Neutrophil (primary cell): Measurements from ENCODE around the gene CDKN2D.
A peak's percentile ranks its signal among the peaks of the same experiment; 100 is the strongest.
"Not testable (repeated sequence)": the region's sequence is repeated elsewhere in the genome, so short reads cannot be mapped to it uniquely, and the experiment has no call there.

Experiments used
- H3K27ac ChIP-seq: fragments of 200-600 bp; sonication (generic); 2 replicates; pipeline ENCODE4 v1.5.1; 2016; ENCODE audit warnings: mild to moderate bottlenecking, moderate library complexity
- H3K27me3 ChIP-seq: fragments of 200-600 bp; sonication (generic); 2 replicates; pipeline ENCODE4 v1.6.0; 2016; ENCODE audit warnings: mild to moderate bottlenecking
- H3K36me3 ChIP-seq: fragments of 200-600 bp; sonication (generic); 2 replicates; pipeline ENCODE4 v1.5.1; 2017
- H3K4me1 ChIP-seq, 2 experiments: fragments of 200-600 bp in 1 of 2; sonication (generic) in 1 of 2; 1 replicate in 1 of 2; 2 replicates in 1 of 2; pipeline versions ENCODE4 v1.5.1 to v1.6.1; 2013 to 2016; ENCODE audit warnings: low read depth in 1 of 2, low read length in 1 of 2, mild to moderate bottlenecking in 1 of 2, moderate library complexity in 1 of 2; ENCODE audit not compliant: control insufficient read depth in 1 of 2, insufficient read depth in 1 of 2
- H3K4me3 ChIP-seq, 2 experiments: fragments of 200-600 bp in 1 of 2; sonication (generic) in 1 of 2; 1 replicate in 1 of 2; 2 replicates in 1 of 2; pipeline ENCODE4 v1.5.1; 2013 to 2016; ENCODE audit warnings: low read depth in 1 of 2, low read length in 1 of 2, mild to moderate bottlenecking in 1 of 2, moderate library complexity in 1 of 2
- H3K9me3 ChIP-seq: fragments of 200-600 bp; sonication (generic); 2 replicates; pipeline ENCODE4 v1.5.1; 2016
- TF ChIP-seq, protein P1 (sequence below): fragments of 200-600 bp; sonication (generic); IDR thresholded peaks from 2 replicates; pipeline ENCODE4 v1.5.1; 2016; ENCODE audit warnings: antibody characterized with exemption

CDKN2D gene

DNA sequence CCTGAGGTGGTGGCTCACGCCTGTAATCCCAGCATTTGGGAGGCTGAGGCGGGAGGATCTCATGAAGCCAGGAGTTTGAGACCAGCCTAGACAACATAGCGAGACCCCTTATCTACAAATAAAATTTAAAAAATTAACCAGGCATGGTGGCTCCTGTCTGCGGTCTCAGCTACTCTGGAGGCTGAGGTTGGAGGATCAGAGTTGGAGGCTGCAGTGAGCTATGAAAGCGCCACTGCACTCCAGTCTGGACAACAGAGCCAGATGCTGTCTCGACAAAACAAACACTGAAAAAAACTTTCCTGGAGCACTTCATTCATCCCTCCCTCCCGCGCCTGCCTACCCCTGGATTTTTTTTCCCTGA lies 25.7 kb downstream of the CDKN2D start:
- TF ChIP-seq, protein P1, sequence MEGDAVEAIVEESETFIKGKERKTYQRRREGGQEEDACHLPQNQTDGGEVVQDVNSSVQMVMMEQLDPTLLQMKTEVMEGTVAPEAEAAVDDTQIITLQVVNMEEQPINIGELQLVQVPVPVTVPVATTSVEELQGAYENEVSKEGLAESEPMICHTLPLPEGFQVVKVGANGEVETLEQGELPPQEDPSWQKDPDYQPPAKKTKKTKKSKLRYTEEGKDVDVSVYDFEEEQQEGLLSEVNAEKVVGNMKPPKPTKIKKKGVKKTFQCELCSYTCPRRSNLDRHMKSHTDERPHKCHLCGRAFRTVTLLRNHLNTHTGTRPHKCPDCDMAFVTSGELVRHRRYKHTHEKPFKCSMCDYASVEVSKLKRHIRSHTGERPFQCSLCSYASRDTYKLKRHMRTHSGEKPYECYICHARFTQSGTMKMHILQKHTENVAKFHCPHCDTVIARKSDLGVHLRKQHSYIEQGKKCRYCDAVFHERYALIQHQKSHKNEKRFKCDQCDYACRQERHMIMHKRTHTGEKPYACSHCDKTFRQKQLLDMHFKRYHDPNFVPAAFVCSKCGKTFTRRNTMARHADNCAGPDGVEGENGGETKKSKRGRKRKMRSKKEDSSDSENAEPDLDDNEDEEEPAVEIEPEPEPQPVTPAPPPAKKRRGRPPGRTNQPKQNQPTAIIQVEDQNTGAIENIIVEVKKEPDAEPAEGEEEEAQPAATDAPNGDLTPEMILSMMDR, result no peak
- H3K27ac ChIP-seq, result peak overlapping the region; percentile 83
- H3K4me3 ChIP-seq, result peak overlapping the region; percentile 82 to 91
- H3K9me3 ChIP-seq, result no peaks in the 10 kb centered on the region
- H3K27me3 ChIP-seq, result peaks cover 23% of the 10 kb centered on the region
- H3K4me1 ChIP-seq, result peaks cover 22 to 26% of the 10 kb centered on the region in 2 experiments
- H3K36me3 ChIP-seq, result peaks cover 17% of the 10 kb centered on the region

DNA sequence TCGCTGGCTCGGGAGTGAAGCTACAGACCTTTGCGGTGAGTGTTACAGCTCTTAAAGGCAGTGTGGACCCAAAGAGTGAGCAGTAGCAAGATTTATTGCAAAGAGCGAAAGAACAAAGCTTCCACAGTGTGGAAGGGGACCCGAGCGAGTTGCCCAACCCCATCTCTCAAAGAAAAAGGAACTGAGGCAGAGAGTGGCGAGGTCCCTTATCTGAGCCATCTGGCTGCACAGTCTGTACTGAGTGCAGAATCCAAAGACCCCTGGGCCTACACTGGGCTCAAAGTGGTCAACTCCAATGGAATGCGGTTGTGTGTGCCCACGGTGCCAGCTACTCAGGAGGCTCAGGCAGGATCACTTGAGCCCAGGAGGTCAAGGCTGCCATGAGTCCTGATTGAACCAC lies 29.8 kb downstream of the CDKN2D start:
- not testable (repeated sequence) for H3K9me3 ChIP-seq, H3K36me3 ChIP-seq, H3K4me3 ChIP-seq, H3K27ac ChIP-seq
- Histone ChIP-seq H3K27me3 (peaks cover 45% of the 10 kb centered on the region), H3K4me1 (peaks cover 9 to 14% of the 10 kb centered on the region in 2 experiments)

DNA sequence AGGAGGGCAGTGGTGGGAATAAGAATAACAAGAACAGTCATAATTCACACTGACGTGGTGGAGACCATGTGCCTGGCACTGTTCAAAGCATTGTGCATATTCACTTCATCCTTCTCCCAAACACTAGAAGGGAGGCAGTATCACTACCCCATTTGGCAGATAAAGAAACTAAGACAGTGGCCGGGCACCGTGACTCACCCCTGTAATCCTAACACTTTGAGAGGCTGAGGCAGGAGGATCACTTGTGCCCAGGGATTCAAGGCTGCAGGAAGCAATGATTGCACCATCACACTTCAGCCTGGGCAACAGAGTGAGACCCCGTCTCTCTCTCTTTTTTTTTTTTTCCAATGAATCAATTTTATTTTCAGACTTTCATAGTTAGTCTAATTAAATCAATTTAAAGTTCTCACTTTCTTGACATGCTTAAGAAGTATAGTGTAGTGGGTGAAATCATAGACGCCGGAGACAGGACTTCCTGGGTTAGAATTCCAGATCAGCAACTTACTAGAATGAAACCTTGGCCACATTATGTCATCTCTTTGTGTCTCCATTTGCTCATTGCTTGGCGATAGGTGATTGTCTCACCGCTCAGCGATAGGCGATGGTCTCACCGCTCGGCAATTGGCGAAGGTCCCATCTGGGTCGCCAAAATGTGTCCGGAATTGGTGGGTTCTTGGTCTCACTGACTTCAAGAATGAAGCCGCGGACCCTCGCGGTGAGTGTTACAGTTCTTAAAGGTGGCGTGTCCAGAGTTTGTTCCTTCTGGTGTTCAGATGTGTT lies 30.4 kb downstream of the CDKN2D start:
- H3K9me3 ChIP-seq, result no peaks in the 10 kb centered on the region
- H3K36me3 ChIP-seq, result no peaks in the 10 kb centered on the region
- TF ChIP-seq, protein P1, result no peak
- peaks cover 8 to 12% of the 10 kb centered on the region in 2 experiments for H3K4me1 ChIP-seq
- H3K4me3 ChIP-seq, result no peak overlapping the region
- no peak overlapping the region for H3K27ac ChIP-seq
- peaks cover 47% of the 10 kb centered on the region for H3K27me3 ChIP-seq

DNA sequence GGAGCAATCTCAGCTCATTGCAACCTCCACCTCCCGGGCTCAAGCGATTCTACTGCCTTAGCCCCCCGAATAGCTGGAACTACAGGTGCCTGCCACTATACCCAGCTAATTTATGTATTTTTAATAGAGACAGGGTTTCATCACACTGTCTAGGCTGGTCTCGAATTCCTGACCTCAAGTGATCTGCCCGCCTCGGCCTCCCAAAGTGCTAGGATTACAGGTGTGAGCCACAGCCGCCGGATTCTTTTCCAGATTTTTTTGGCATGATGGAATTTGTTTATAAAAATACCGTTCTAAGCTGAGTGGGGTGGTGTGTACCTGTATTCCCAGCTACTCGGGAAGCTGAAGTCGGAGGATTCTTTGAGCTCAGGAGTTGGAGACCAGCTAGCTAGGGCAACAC lies 31.1 kb downstream of the CDKN2D start:
- no peak overlapping the region for H3K27ac ChIP-seq
- H3K4me1 ChIP-seq, result peaks cover 4 to 6% of the 10 kb centered on the region in 2 experiments
- H3K27me3 ChIP-seq, result peaks cover 47% of the 10 kb centered on the region
- TF ChIP-seq, protein P1, result no peak
- no peak overlapping the region for H3K4me3 ChIP-seq
- no peaks in the 10 kb centered on the region for H3K9me3 ChIP-seq
- no peaks in the 10 kb centered on the region for H3K36me3 ChIP-seq

DNA sequence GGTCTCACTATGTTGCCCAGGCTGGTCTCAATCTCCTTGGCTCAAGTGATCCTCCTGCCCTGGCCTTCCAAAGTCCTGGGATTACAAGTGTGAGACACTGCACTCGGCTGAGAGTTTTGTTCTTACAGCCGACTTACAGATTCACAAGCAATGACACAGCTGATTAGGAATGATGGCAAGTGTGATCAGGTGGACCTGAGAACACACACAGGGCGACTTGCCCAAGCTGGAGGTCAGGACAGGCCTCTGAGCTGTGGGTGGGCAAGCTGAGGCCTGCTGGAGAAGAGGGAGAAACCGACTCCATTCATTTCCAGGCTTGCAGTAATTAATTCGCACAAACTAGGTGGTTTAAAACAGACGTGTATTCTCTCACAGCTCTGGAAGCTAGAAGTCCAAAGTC lies 33.2 kb downstream of the CDKN2D start:
- Histone ChIP-seq H3K27me3 (peaks cover 45% of the 10 kb centered on the region), H3K36me3 (no peaks in the 10 kb centered on the region), H3K27ac (no peak overlapping the region), H3K9me3 (no peaks in the 10 kb centered on the region), H3K4me3 (no peak overlapping the region), H3K4me1 (peaks cover 4 to 6% of the 10 kb centered on the region in 2 experiments)
- TF ChIP-seq, protein P1, result no peak

DNA sequence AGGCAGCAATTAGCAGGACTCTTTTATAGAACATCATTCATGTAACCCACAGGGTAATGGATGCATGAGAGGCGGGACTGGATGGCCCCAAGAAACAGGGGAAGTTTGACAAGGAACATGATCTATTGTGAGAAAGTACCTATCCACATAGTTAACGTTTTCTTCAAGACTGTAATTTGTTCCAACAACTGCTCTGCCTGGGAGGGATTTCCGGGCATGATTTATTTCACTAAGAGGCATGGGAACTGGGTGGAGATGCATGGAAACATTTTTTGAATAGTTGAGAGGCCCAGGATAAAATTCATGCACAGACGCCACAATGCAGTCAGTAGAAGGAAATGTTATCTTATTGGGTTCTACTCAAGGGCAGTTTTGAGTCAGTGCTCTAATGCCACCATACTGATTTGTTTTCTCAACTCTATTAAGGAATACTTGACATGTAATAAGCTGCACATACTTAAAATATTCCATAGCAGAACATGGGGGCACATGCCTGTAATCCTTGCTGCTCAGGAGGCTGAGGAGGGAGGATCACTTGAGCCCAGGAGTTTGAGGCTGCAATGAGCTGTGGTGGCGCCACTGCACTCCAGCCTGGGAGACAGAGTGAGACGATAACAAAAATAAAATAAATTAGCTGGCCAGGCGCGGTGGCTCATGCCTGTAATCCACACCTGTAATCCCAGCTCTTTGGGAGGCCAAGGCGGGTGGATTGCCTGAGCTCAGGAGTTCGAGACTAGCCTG lies 35.0 kb downstream of the CDKN2D start:
- TF ChIP-seq, protein P1, result no peak
- H3K9me3 ChIP-seq, result no peaks in the 10 kb centered on the region
- H3K4me3 ChIP-seq, result no peak overlapping the region
- no peaks in the 10 kb centered on the region for H3K36me3 ChIP-seq
- peaks cover 32% of the 10 kb centered on the region for H3K27me3 ChIP-seq
- no peak overlapping the region for H3K27ac ChIP-seq
- peaks cover 0 to under 1% of the 10 kb centered on the region in 2 experiments for H3K4me1 ChIP-seq
